CD4-positive, CD25-positive, alpha-beta regulatory T cell (primary cell): ENCODE measurements around the gene FBLN7. TPM values are rescaled to one million over a fixed set of nuclear protein-coding genes. Genes with fewer than 3 reads are reported as not detected.

Source experiments
- ATAC-seq, 2 donors: fragments of 150-1000 bp; cut with Tn5 transposase; one replicate each; pipeline ENCODE4 v1.10.0; 2021; ENCODE audit warnings: low read depth in 2 of 2, moderate number of reproducible peaks in 2 of 2, moderate library complexity in 1 of 2
- DNase-seq, 3 donors: peaks; one replicate each; pipeline versions ENCODE4 v3.0.0 to v3.0.0-alpha.2; 2012 to 2022; ENCODE audit warnings: mixed read lengths in 1 of 3
- H3K27ac ChIP-seq: one replicate; pipeline ENCODE4 v1.7.0; 2013; ENCODE audit warnings: mild to moderate bottlenecking, low read length; ENCODE audit not compliant: insufficient read depth, poor library complexity, severe bottlenecking
- H3K27me3 ChIP-seq: one replicate; pipeline ENCODE4 v1.7.0; 2013; ENCODE audit warnings: low read length; ENCODE audit not compliant: control insufficient read depth, insufficient read depth
- H3K36me3 ChIP-seq: one replicate; pipeline ENCODE4 v1.7.0; 2013; ENCODE audit warnings: mild to moderate bottlenecking, low read length, moderate library complexity; ENCODE audit not compliant: control insufficient read depth, insufficient read depth
- H3K4me1 ChIP-seq: 2 replicates; pipeline ENCODE4 v1.7.0; 2013; ENCODE audit warnings: mild to moderate bottlenecking, low read length; ENCODE audit not compliant: insufficient read depth, control insufficient read depth, poor library complexity, severe bottlenecking
- H3K4me3 ChIP-seq: one replicate; pipeline ENCODE4 v1.7.0; 2013; ENCODE audit warnings: low read depth, mild to moderate bottlenecking, low read length, moderate library complexity
- H3K9me3 ChIP-seq, 2 experiments: 1 replicate in 1 of 2; 2 replicates in 1 of 2; pipeline ENCODE4 v1.7.0; 2013; ENCODE audit warnings: low read length in 2 of 2, mild to moderate bottlenecking in 1 of 2, moderate library complexity in 1 of 2; ENCODE audit not compliant: control insufficient read depth in 2 of 2
- H3K27ac Mint-ChIP-seq, 3 donors: one replicate each; pipeline ENCODE4 v1.8.0; 2020 to 2022; ENCODE audit warnings: mild to moderate bottlenecking in 3 of 3, mixed read lengths in 3 of 3, moderate library complexity in 2 of 3
- H3K27me3 Mint-ChIP-seq: one replicate; pipeline ENCODE4 v1.8.0; 2022; ENCODE audit warnings: mild to moderate bottlenecking, mixed read lengths
- H3K36me3 Mint-ChIP-seq: one replicate; pipeline ENCODE4 v1.8.0; 2020; ENCODE audit warnings: mixed read lengths
- H3K4me1 Mint-ChIP-seq, 4 donors: one replicate each; pipeline ENCODE4 v1.8.0; 2020 to 2022; ENCODE audit warnings: mixed read lengths in 4 of 4, mild to moderate bottlenecking in 1 of 4
- H3K4me3 Mint-ChIP-seq, 4 donors: one replicate each; pipeline ENCODE4 v1.8.0; 2020 to 2022; ENCODE audit warnings: mild to moderate bottlenecking in 4 of 4, mixed read lengths in 4 of 4, moderate library complexity in 3 of 4
- H3K9me3 Mint-ChIP-seq, 7 donors: one replicate each; pipeline ENCODE4 v1.8.0; 2020 to 2022; ENCODE audit warnings: mixed read lengths in 7 of 7, mild to moderate bottlenecking in 3 of 7, moderate library complexity in 2 of 7
- polyA plus RNA-seq, 4 donors: library from polyadenylated mRNA; unstranded; fragments of 300-500 nt; fragmentation: Illumina TruSeq; gene quantifications; one replicate each; pipeline ENCODE4 v1.2.3, GENCODE V29; 2021
- total RNA-seq: library from RNA; stranded (reverse); gene quantifications from one replicate; pipeline ENCODE4 v1.2.3, GENCODE V29; 2022

Gene FBLN7
- total and polyA plus RNA-seq, 5 donors from 2014 or later = 19.3 to 40.2 (median 36.0) TPM

DNA sequence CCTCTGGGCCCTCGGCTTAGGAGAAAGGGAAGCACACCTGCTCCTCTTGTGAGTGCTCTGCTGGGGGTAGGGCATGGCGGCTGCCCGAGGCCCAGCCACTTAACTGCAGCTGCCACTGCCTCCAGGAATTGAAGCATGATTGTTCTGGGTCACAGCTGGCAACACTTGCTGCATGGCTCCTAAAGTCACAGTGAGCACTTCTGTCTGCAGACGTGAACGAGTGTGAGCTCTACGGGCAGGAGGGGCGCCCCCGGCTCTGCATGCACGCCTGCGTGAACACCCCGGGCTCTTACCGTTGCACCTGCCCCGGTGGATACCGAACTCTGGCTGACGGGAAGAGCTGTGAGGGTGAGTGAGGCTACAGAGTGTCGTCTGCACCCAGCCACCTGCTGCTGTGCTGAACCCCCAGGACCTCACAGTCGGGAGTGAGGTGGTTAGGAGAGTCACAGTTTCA is 44.4 kb downstream of the FBLN7 start:
- peaks cover 13% of the 10 kb centered on the region for H3K36me3 Mint-ChIP-seq
- no peaks in the 10 kb centered on the region for H3K9me3 ChIP-seq
- H3K27me3 ChIP-seq = no peaks in the 10 kb centered on the region
- DNase-seq (peak; percentile 41 to 71 (median 61)), ATAC-seq (peak; percentile 71 to 76)
- peak overlapping the region; percentile 84 for H3K27ac ChIP-seq
- H3K36me3 ChIP-seq = peaks cover 14% of the 10 kb centered on the region
- no peaks in the 10 kb centered on the region for H3K27me3 Mint-ChIP-seq
- H3K4me1 Mint-ChIP-seq = peaks cover 29 to 81% (median 53%) of the 10 kb centered on the region in 4 donors
- H3K4me3 Mint-ChIP-seq = peak overlapping the region; percentile 91 to 98 (median 93)
- H3K4me3 ChIP-seq = peak overlapping the region; percentile 77
- no peaks in the 10 kb centered on the region for H3K9me3 Mint-ChIP-seq
- peaks cover 61% of the 10 kb centered on the region for H3K4me1 ChIP-seq
- H3K27ac Mint-ChIP-seq = peak overlapping the region; percentile 96 to 98 (median 97)

DNA sequence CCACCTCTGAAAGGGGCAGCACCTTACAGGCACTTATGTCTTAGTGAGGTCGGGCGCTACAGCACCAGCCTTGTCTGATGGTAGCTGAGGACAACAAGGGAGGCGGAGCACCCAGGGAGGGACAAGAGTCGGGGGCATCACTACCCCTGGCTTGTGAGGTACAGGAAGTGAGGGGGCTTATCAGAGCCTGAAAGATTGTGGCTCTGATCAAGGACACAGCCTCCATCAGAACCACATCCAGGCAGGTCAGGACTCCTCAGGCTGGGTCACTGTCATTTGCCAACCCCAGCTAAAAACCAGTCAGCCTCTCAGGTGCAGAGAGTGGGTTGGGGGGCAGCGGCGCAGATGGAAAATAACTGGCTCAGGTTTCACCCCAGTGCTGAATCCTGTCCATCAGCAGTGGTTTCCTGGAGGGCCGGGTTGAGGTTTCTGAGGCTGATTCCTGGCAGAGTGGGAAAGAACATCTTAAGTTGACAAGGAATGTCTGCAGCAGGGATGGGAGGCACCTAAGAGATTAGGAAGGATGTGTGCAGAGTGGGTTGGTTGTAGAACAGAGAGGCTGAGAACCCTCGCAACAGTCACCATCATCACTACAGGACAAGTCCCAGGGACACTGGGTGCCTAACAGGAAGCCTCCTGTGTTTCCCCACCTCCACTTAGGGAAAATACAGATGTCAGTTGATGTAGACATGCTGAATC is 45.3 kb downstream of the FBLN7 start:
- Histone ChIP-seq H3K36me3 (peaks cover 14% of the 10 kb centered on the region), H3K9me3 (no peaks in the 10 kb centered on the region), H3K27me3 (no peaks in the 10 kb centered on the region), H3K27ac (peak overlapping the region; percentile 84), H3K4me3 (peak overlapping the region; percentile 77), H3K4me1 (peaks cover 70% of the 10 kb centered on the region)
- Mint-ChIP-seq H3K9me3 (no peaks in the 10 kb centered on the region), H3K4me1 (peaks cover 35 to 90% (median 60%) of the 10 kb centered on the region in 4 donors), H3K27ac (peak overlapping the region; percentile 96 to 98 (median 97)), H3K36me3 (peaks cover 17% of the 10 kb centered on the region), H3K4me3 (peak overlapping the region; percentile 91 to 98 (median 93)), H3K27me3 (no peaks in the 10 kb centered on the region)
- ATAC-seq = no peak
- DNase-seq = peak in 1 of 3 donors; percentile 46

- H3K27ac ChIP-seq = peak overlapping the region; percentile 84
- peak overlapping the region; percentile 48 to 94 (median 86) for H3K4me3 Mint-ChIP-seq
- H3K27me3 Mint-ChIP-seq = no peaks in the 10 kb centered on the region
- peaks cover 14% of the 10 kb centered on the region for H3K36me3 ChIP-seq
- peak overlapping the region; percentile 96 to 98 (median 97) for H3K27ac Mint-ChIP-seq
- H3K9me3 Mint-ChIP-seq = no peaks in the 10 kb centered on the region
- H3K36me3 Mint-ChIP-seq = peaks cover 17% of the 10 kb centered on the region
- ATAC-seq (no peak), DNase-seq (no peak)
- H3K9me3 ChIP-seq = no peaks in the 10 kb centered on the region
- H3K27me3 ChIP-seq = no peaks in the 10 kb centered on the region
- peaks cover 35 to 90% (median 62%) of the 10 kb centered on the region in 4 donors for H3K4me1 Mint-ChIP-seq
- H3K4me3 ChIP-seq = no peak overlapping the region
- peaks cover 76% of the 10 kb centered on the region for H3K4me1 ChIP-seq
Measured at GRCh38 chr2:112184121-112184520, 45.9 kb downstream of the FBLN7 start.

- peak overlapping the region in 3 of 4 donors; percentile 8 to 48 (median 13) for H3K4me3 Mint-ChIP-seq
- Histone ChIP-seq H3K36me3 (peaks cover 14% of the 10 kb centered on the region), H3K27ac (peak overlapping the region; percentile 34), H3K9me3 (no peaks in the 10 kb centered on the region), H3K4me3 (no peak overlapping the region), H3K27me3 (no peaks in the 10 kb centered on the region), H3K4me1 (peaks cover 84% of the 10 kb centered on the region)
- H3K27me3 Mint-ChIP-seq = no peaks in the 10 kb centered on the region
- H3K9me3 Mint-ChIP-seq = no peaks in the 10 kb centered on the region
- DNase-seq (no peak), ATAC-seq (no peak)
- peaks cover 33 to 90% (median 65%) of the 10 kb centered on the region in 4 donors for H3K4me1 Mint-ChIP-seq
- peak overlapping the region; percentile 91 to 93 (median 92) for H3K27ac Mint-ChIP-seq
- H3K36me3 Mint-ChIP-seq = peaks cover 17% of the 10 kb centered on the region
Measured at GRCh38 chr2:112185131-112185530, 46.9 kb downstream of the FBLN7 start.

- Histone ChIP-seq H3K9me3 (no peaks in the 10 kb centered on the region), H3K4me1 (peaks cover 88% of the 10 kb centered on the region), H3K27me3 (no peaks in the 10 kb centered on the region), H3K27ac (peak overlapping the region; percentile 92), H3K4me3 (peak overlapping the region; percentile 77), H3K36me3 (peaks cover 15% of the 10 kb centered on the region)
- Mint-ChIP-seq H3K27me3 (no peaks in the 10 kb centered on the region), H3K36me3 (peaks cover 21% of the 10 kb centered on the region), H3K27ac (peak overlapping the region; percentile 92 to 99 (median 98)), H3K9me3 (no peaks in the 10 kb centered on the region), H3K4me3 (peak overlapping the region; percentile 58 to 83 (median 76)), H3K4me1 (peaks cover 38 to 95% (median 72%) of the 10 kb centered on the region in 4 donors)
- no peak for DNase-seq
- no peak for ATAC-seq
Measured at GRCh38 chr2:112187046-112187715, 49.0 kb downstream of the FBLN7 start.

DNA sequence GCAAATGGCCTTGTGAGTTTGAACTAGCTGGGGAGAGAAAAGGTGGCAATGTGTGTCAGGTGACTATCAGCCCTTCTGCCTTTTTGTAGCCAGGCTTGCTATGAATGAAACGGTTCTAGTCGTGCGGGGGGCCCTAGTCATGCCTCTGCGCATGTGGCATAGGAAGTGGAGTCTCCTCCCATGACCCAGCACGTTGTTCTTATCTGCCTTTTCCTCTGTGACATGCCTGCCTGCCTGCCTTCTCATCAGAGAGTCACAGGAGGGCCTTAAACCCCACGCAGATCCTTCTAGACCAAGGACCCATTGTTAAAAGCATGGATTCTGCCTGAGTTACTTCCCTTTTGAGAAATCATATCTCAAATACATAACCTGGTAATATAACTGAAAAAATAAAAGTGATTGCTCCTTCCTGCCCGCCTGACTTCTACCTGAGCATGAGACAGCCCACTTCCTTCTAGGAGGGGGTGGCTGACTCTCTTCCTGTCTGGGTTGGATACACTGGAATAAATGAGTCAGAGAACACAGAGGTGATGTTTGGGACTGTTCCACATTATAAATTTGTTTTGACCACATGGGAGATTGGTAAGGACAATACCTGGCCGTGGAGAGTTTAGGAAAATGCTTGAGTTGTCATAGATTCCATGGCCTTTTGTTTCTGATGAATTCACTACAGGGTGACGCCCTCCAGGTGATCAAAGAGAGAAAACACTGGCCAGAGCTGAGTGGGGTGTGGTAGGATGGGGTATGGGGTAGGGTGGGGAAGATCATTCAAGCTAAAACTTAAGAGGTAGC is 49.8 kb downstream of the FBLN7 start:
- Histone ChIP-seq H3K4me3 (peak overlapping the region; percentile 77), H3K27ac (peak overlapping the region; percentile 92), H3K4me1 (peaks cover 81% of the 10 kb centered on the region), H3K9me3 (no peaks in the 10 kb centered on the region), H3K36me3 (peaks cover 17% of the 10 kb centered on the region), H3K27me3 (no peaks in the 10 kb centered on the region)
- Mint-ChIP-seq H3K9me3 (no peaks in the 10 kb centered on the region), H3K27me3 (no peaks in the 10 kb centered on the region), H3K27ac (peak overlapping the region; percentile 92 to 99 (median 98)), H3K4me1 (peaks cover 34 to 94% (median 72%) of the 10 kb centered on the region in 4 donors), H3K4me3 (peak overlapping the region; percentile 58 to 83 (median 76)), H3K36me3 (peaks cover 21% of the 10 kb centered on the region)
- DNase-seq = peak; percentile 63 to 92 (median 84)
- ATAC-seq = peak; percentile 86 to 87

- H3K4me1 ChIP-seq = peaks cover 70% of the 10 kb centered on the region
- no peaks in the 10 kb centered on the region for H3K27me3 Mint-ChIP-seq
- H3K9me3 ChIP-seq = no peaks in the 10 kb centered on the region
- peaks cover 20% of the 10 kb centered on the region for H3K36me3 ChIP-seq
- H3K4me3 Mint-ChIP-seq = peak overlapping the region in 3 of 4 donors; percentile 58 to 80 (median 72)
- H3K9me3 Mint-ChIP-seq = no peaks in the 10 kb centered on the region
- ATAC-seq (no peak), DNase-seq (no peak)
- H3K4me1 Mint-ChIP-seq = peaks cover 30 to 89% (median 64%) of the 10 kb centered on the region in 4 donors
- peak overlapping the region; percentile 77 for H3K4me3 ChIP-seq
- no peaks in the 10 kb centered on the region for H3K27me3 ChIP-seq
- peaks cover 25% of the 10 kb centered on the region for H3K36me3 Mint-ChIP-seq
- H3K27ac ChIP-seq = peak overlapping the region; percentile 92
- H3K27ac Mint-ChIP-seq = peak overlapping the region; percentile 92 to 99 (median 98)
Measured at GRCh38 chr2:112189001-112189556, 50.9 kb downstream of the FBLN7 start.
